Measurements from ENCODE around the gene HBZ.

DNA sequence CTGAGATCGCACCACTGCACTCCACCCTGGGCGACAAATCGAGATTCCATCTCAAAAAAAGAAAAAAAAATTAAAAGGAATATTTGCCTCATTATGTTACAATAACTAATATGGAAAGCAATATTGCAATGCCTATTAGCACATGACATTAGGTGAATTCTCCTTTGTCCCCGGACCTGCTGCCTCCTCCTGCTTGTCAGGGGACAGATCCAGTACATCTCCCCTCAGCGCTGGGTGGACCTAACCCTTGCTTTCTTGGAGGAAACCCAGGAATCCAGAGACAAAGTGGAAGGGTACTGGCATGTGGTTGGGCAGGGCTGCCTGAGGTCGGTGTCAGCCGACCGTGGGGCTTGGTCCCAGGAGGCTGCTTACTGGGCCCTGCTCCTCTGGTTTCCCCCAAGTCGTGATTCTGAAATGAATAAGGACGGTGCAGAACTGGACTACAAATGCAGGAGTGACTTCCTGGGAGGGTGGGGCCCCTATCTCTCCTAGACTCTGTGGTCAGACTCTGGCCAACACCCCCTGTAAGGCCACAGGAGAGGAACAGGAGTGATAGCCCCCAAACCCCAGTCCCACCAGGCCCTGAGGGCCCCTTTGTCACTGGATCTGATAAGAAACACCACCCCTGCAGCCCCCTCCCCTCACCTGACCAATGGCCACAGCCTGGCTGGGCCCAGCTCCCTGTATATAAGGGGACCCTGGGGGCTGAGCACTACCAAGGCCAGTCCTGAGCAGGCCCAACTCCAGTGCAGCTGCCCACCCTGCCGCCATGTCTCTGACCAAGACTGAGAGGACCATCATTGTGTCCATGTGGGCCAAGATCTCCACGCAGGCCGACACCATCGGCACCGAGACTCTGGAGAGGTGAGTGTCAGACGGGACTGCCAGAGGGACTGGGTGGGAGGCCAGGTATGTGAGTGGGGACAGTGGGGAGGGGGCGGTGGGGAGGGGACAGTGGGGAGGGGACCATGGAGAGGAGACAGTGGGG, at the start of gene HBZ:
- TF ChIP-seq, protein P1, sequence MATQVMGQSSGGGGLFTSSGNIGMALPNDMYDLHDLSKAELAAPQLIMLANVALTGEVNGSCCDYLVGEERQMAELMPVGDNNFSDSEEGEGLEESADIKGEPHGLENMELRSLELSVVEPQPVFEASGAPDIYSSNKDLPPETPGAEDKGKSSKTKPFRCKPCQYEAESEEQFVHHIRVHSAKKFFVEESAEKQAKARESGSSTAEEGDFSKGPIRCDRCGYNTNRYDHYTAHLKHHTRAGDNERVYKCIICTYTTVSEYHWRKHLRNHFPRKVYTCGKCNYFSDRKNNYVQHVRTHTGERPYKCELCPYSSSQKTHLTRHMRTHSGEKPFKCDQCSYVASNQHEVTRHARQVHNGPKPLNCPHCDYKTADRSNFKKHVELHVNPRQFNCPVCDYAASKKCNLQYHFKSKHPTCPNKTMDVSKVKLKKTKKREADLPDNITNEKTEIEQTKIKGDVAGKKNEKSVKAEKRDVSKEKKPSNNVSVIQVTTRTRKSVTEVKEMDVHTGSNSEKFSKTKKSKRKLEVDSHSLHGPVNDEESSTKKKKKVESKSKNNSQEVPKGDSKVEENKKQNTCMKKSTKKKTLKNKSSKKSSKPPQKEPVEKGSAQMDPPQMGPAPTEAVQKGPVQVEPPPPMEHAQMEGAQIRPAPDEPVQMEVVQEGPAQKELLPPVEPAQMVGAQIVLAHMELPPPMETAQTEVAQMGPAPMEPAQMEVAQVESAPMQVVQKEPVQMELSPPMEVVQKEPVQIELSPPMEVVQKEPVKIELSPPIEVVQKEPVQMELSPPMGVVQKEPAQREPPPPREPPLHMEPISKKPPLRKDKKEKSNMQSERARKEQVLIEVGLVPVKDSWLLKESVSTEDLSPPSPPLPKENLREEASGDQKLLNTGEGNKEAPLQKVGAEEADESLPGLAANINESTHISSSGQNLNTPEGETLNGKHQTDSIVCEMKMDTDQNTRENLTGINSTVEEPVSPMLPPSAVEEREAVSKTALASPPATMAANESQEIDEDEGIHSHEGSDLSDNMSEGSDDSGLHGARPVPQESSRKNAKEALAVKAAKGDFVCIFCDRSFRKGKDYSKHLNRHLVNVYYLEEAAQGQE (IDR thresholded peaks at IDR 0.05; ENCODE audit: insufficient read depth in 1 of 2, low read depth in 2 of 2, low read length in 1 of 2) = no peak
- no peak for TF ChIP-seq POLR2AphosphoS5 (IDR thresholded peaks at IDR 0.05; ENCODE audit: low read depth, low read length)
- TF ChIP-seq, protein P2, sequence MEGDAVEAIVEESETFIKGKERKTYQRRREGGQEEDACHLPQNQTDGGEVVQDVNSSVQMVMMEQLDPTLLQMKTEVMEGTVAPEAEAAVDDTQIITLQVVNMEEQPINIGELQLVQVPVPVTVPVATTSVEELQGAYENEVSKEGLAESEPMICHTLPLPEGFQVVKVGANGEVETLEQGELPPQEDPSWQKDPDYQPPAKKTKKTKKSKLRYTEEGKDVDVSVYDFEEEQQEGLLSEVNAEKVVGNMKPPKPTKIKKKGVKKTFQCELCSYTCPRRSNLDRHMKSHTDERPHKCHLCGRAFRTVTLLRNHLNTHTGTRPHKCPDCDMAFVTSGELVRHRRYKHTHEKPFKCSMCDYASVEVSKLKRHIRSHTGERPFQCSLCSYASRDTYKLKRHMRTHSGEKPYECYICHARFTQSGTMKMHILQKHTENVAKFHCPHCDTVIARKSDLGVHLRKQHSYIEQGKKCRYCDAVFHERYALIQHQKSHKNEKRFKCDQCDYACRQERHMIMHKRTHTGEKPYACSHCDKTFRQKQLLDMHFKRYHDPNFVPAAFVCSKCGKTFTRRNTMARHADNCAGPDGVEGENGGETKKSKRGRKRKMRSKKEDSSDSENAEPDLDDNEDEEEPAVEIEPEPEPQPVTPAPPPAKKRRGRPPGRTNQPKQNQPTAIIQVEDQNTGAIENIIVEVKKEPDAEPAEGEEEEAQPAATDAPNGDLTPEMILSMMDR (IDR thresholded peaks at IDR 0.05) = no peak
- TF ChIP-seq TCF7L2 (IDR thresholded peaks at IDR 0.05; ENCODE audit: low read depth, low read length) = no peak

Data from Panc1 (cell line).